Measurements from ENCODE around the gene GRIK3.

GRIK3 gene

GRCh38 chr1:37071829-37072228, 37.5 kb upstream of the GRIK3 start:
- Histone ChIP-seq H3K79me1 (replicated peaks; ENCODE audit: low read length, poor library complexity, severe bottlenecking) (no peaks in the 10 kb centered on the region), H3K9ac (ENCODE audit: low read length) (no peak overlapping the region), H2BK15ac (ENCODE audit: low read depth, poor library complexity, severe bottlenecking) (no peak overlapping the region), H3K27ac (ENCODE audit: low read length, poor library complexity, severe bottlenecking) (no peak overlapping the region), H3K4me3 (ENCODE audit: insufficient read depth in 1 of 2, low read depth in 1 of 2, low read length in 2 of 2) (no peak overlapping the region), H4K8ac (ENCODE audit: low read length) (no peak overlapping the region), H3K4ac (ENCODE audit: low read depth in 1 of 2, low read length in 2 of 2) (no peak overlapping the region), H3K36me3 (ENCODE audit: control insufficient read depth in 1 of 2, insufficient read depth in 2 of 2, low read depth in 1 of 2, low read length in 2 of 2) (no peaks in the 10 kb centered on the region), H2BK5ac (ENCODE audit: low read depth, low read length, poor library complexity, severe bottlenecking) (no peak overlapping the region), H4K91ac (ENCODE audit: low read length) (no peak overlapping the region), H3K27me3 (ENCODE audit: control insufficient read depth in 1 of 2, insufficient read depth in 1 of 2, low read length in 2 of 2) (peaks cover 0 to 21% of the 10 kb centered on the region in 2 experiments), H3K18ac (ENCODE audit: low read depth in 1 of 2, low read length in 2 of 2) (no peak overlapping the region), H2BK12ac (ENCODE audit: low read length in 2 of 2) (no peak overlapping the region), H3K9me3 (ENCODE audit: control insufficient read depth, low read length) (no peaks in the 10 kb centered on the region), H3K4me2 (ENCODE audit: low read length, poor library complexity, severe bottlenecking) (no peak overlapping the region), H3K23ac (ENCODE audit: low read length in 2 of 2) (no peak overlapping the region), H3K4me1 (ENCODE audit: control insufficient read depth, insufficient read depth, low read depth, low read length) (no peaks in the 10 kb centered on the region), H2BK120ac (ENCODE audit: low read depth, low read length) (no peak overlapping the region), H3K14ac (ENCODE audit: low read length in 2 of 2) (no peak overlapping the region), H2AK5ac (ENCODE audit: low read length, severe bottlenecking) (no peak overlapping the region), H2AFZ (ENCODE audit: low read depth, low read length) (no peak overlapping the region)
- 70% methylated on average over 6 of the region's 7 CpGs for WGBS
- no peak for DNase-seq

GRCh38 chr1:37070126-37070525, 35.8 kb upstream of the GRIK3 start:
- H3K27ac ChIP-seq (ENCODE audit: low read length, poor library complexity, severe bottlenecking): no peak overlapping the region
- H3K14ac ChIP-seq (ENCODE audit: low read length in 2 of 2): no peak overlapping the region
- no peaks in the 10 kb centered on the region for H3K4me1 ChIP-seq (ENCODE audit: control insufficient read depth, insufficient read depth, low read depth, low read length)
- H2AK5ac ChIP-seq (ENCODE audit: low read length, severe bottlenecking): no peak overlapping the region
- no peak overlapping the region for H2BK5ac ChIP-seq (ENCODE audit: low read depth, low read length, poor library complexity, severe bottlenecking)
- WGBS: 65% methylated on average over 5 of the region's 5 CpGs
- no peak overlapping the region for H3K4me3 ChIP-seq (ENCODE audit: insufficient read depth in 1 of 2, low read depth in 1 of 2, low read length in 2 of 2)
- no peak overlapping the region for H3K9ac ChIP-seq (ENCODE audit: low read length)
- H3K23ac ChIP-seq (ENCODE audit: low read length in 2 of 2): no peak overlapping the region
- H3K36me3 ChIP-seq (ENCODE audit: control insufficient read depth in 1 of 2, insufficient read depth in 2 of 2, low read depth in 1 of 2, low read length in 2 of 2): no peaks in the 10 kb centered on the region
- no peak overlapping the region for H4K8ac ChIP-seq (ENCODE audit: low read length)
- H3K27me3 ChIP-seq (ENCODE audit: control insufficient read depth in 1 of 2, insufficient read depth in 1 of 2, low read length in 2 of 2): peaks cover 0 to 23% of the 10 kb centered on the region in 2 experiments
- H2AFZ ChIP-seq (ENCODE audit: low read depth, low read length): no peak overlapping the region
- H2BK12ac ChIP-seq (ENCODE audit: low read length in 2 of 2): no peak overlapping the region
- H2BK15ac ChIP-seq (ENCODE audit: low read depth, poor library complexity, severe bottlenecking): no peak overlapping the region
- H2BK120ac ChIP-seq (ENCODE audit: low read depth, low read length): no peak overlapping the region
- no peak overlapping the region for H3K4me2 ChIP-seq (ENCODE audit: low read length, poor library complexity, severe bottlenecking)
- no peak overlapping the region for H3K4ac ChIP-seq (ENCODE audit: low read depth in 1 of 2, low read length in 2 of 2)
- no peaks in the 10 kb centered on the region for H3K79me1 ChIP-seq (replicated peaks; ENCODE audit: low read length, poor library complexity, severe bottlenecking)
- no peaks in the 10 kb centered on the region for H3K9me3 ChIP-seq (ENCODE audit: control insufficient read depth, low read length)
- no peak for DNase-seq
- no peak overlapping the region for H3K18ac ChIP-seq (ENCODE audit: low read depth in 1 of 2, low read length in 2 of 2)
- H4K91ac ChIP-seq (ENCODE audit: low read length): no peak overlapping the region

GRCh38 chr1:37069406-37069805, 35.1 kb upstream of the GRIK3 start:
- H2AK5ac ChIP-seq (ENCODE audit: low read length, severe bottlenecking): no peak overlapping the region
- H3K23ac ChIP-seq (ENCODE audit: low read length in 2 of 2): no peak overlapping the region
- H3K79me1 ChIP-seq (replicated peaks; ENCODE audit: low read length, poor library complexity, severe bottlenecking): no peaks in the 10 kb centered on the region
- no peaks in the 10 kb centered on the region for H3K36me3 ChIP-seq (ENCODE audit: control insufficient read depth in 1 of 2, insufficient read depth in 2 of 2, low read depth in 1 of 2, low read length in 2 of 2)
- no peak overlapping the region for H2BK12ac ChIP-seq (ENCODE audit: low read length in 2 of 2)
- no peak overlapping the region for H3K4ac ChIP-seq (ENCODE audit: low read depth in 1 of 2, low read length in 2 of 2)
- no peak overlapping the region for H4K8ac ChIP-seq (ENCODE audit: low read length)
- no peak overlapping the region for H3K27ac ChIP-seq (ENCODE audit: low read length, poor library complexity, severe bottlenecking)
- no peak overlapping the region for H3K14ac ChIP-seq (ENCODE audit: low read length in 2 of 2)
- no peak overlapping the region for H4K91ac ChIP-seq (ENCODE audit: low read length)
- no peak overlapping the region for H3K4me3 ChIP-seq (ENCODE audit: insufficient read depth in 1 of 2, low read depth in 1 of 2, low read length in 2 of 2)
- H2BK5ac ChIP-seq (ENCODE audit: low read depth, low read length, poor library complexity, severe bottlenecking): no peak overlapping the region
- no peak for DNase-seq
- no peak overlapping the region for H2BK15ac ChIP-seq (ENCODE audit: low read depth, poor library complexity, severe bottlenecking)
- no peaks in the 10 kb centered on the region for H3K4me1 ChIP-seq (ENCODE audit: control insufficient read depth, insufficient read depth, low read depth, low read length)
- 90% methylated on average over 4 of the region's 4 CpGs for WGBS
- no peak overlapping the region for H3K9ac ChIP-seq (ENCODE audit: low read length)
- no peak overlapping the region for H2BK120ac ChIP-seq (ENCODE audit: low read depth, low read length)
- peaks cover 0 to 23% of the 10 kb centered on the region in 2 experiments for H3K27me3 ChIP-seq (ENCODE audit: control insufficient read depth in 1 of 2, insufficient read depth in 1 of 2, low read length in 2 of 2)
- H3K18ac ChIP-seq (ENCODE audit: low read depth in 1 of 2, low read length in 2 of 2): no peak overlapping the region
- H2AFZ ChIP-seq (ENCODE audit: low read depth, low read length): no peak overlapping the region
- H3K9me3 ChIP-seq (ENCODE audit: control insufficient read depth, low read length): no peaks in the 10 kb centered on the region
- H3K4me2 ChIP-seq (ENCODE audit: low read length, poor library complexity, severe bottlenecking): no peak overlapping the region

- 53% methylated on average over 9 of the region's 9 CpGs for WGBS
- Histone ChIP-seq H3K18ac (ENCODE audit: low read depth in 1 of 2, low read length in 2 of 2) (no peak overlapping the region), H3K36me3 (ENCODE audit: control insufficient read depth in 1 of 2, insufficient read depth in 2 of 2, low read depth in 1 of 2, low read length in 2 of 2) (no peaks in the 10 kb centered on the region), H3K27ac (ENCODE audit: low read length, poor library complexity, severe bottlenecking) (no peak overlapping the region), H3K9ac (ENCODE audit: low read length) (no peak overlapping the region), H4K8ac (ENCODE audit: low read length) (no peak overlapping the region), H3K27me3 (ENCODE audit: control insufficient read depth in 1 of 2, insufficient read depth in 1 of 2, low read length in 2 of 2) (peaks cover 0 to 23% of the 10 kb centered on the region in 2 experiments), H2BK120ac (ENCODE audit: low read depth, low read length) (no peak overlapping the region), H3K79me1 (replicated peaks; ENCODE audit: low read length, poor library complexity, severe bottlenecking) (no peaks in the 10 kb centered on the region), H2AK5ac (ENCODE audit: low read length, severe bottlenecking) (no peak overlapping the region), H2BK15ac (ENCODE audit: low read depth, poor library complexity, severe bottlenecking) (no peak overlapping the region), H3K14ac (ENCODE audit: low read length in 2 of 2) (no peak overlapping the region), H3K4ac (ENCODE audit: low read depth in 1 of 2, low read length in 2 of 2) (no peak overlapping the region), H2AFZ (ENCODE audit: low read depth, low read length) (no peak overlapping the region), H2BK12ac (ENCODE audit: low read length in 2 of 2) (no peak overlapping the region), H3K4me2 (ENCODE audit: low read length, poor library complexity, severe bottlenecking) (no peak overlapping the region), H4K91ac (ENCODE audit: low read length) (no peak overlapping the region), H3K23ac (ENCODE audit: low read length in 2 of 2) (no peak overlapping the region), H3K9me3 (ENCODE audit: control insufficient read depth, low read length) (no peaks in the 10 kb centered on the region), H3K4me3 (ENCODE audit: insufficient read depth in 1 of 2, low read depth in 1 of 2, low read length in 2 of 2) (no peak overlapping the region), H3K4me1 (ENCODE audit: control insufficient read depth, insufficient read depth, low read depth, low read length) (no peaks in the 10 kb centered on the region), H2BK5ac (ENCODE audit: low read depth, low read length, poor library complexity, severe bottlenecking) (no peak overlapping the region)
- no peak for DNase-seq
These were observed 34.6 kb upstream of the GRIK3 start for GRCh38 chr1:37068897-37069296.

All from mesenchymal stem cell (in vitro differentiated cells and primary cell).